GM21576 (cell line): ENCODE data around the gene SPPL2A.
"Not testable (repeated sequence)": the region's sequence is repeated elsewhere in the genome, so short reads cannot be mapped to it uniquely, and the experiment has no call there.

ENCODE experiments used
- ATAC-seq: cut with Tn5 transposase; IDR thresholded peaks from one replicate; pipeline ENCODE4 v1.9.1; 2021; ENCODE audit warnings: mild to moderate bottlenecking, moderate library complexity; ENCODE audit not compliant: unreplicated experiment

The SPPL2A gene, protein sequence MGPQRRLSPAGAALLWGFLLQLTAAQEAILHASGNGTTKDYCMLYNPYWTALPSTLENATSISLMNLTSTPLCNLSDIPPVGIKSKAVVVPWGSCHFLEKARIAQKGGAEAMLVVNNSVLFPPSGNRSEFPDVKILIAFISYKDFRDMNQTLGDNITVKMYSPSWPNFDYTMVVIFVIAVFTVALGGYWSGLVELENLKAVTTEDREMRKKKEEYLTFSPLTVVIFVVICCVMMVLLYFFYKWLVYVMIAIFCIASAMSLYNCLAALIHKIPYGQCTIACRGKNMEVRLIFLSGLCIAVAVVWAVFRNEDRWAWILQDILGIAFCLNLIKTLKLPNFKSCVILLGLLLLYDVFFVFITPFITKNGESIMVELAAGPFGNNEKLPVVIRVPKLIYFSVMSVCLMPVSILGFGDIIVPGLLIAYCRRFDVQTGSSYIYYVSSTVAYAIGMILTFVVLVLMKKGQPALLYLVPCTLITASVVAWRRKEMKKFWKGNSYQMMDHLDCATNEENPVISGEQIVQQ

DNA sequence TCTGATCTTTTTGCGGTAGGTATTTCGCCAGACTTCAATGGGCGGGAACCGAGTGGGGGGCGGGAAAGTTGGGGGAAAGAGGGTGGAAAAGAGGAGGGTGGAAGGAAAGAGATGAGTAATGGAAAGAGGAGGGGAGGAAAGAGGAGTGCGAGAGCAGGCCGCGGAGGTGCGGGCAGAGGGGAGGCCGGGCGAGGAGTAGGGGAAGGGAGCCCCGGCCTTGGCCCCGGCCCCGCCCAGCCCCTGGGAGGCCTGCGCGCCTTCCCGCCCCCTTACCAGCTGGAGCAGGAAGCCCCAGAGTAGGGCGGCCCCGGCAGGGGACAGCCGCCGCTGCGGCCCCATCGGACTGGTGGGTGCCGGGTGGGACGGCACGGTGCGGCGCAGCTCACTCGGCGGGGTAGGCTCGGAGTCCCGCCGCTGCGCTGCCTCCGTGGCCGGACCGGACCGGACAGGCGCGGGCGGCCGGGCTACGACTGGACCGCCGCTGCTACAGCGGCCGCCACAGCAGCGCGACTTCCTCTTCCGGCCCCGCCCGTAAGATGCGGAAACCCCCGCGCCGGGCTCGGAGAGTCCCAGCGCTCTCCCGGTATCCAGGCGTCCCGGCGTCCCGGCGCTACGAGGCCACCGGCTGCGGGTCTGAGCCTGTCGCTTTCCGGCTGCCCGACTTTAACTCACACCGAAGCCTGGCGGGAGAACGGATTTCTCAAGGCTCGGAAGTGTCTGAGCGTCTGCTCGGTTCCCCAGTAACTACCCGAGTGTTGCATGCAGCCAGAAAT lies at the start of gene SPPL2A:
TSS of gene SPPL2A (minus strand) at position 512 of the 773 bp plus-strand sequence. CDS start at position 339, 173 bp downstream.
- ATAC-seq, result peak; percentile 79

DNA sequence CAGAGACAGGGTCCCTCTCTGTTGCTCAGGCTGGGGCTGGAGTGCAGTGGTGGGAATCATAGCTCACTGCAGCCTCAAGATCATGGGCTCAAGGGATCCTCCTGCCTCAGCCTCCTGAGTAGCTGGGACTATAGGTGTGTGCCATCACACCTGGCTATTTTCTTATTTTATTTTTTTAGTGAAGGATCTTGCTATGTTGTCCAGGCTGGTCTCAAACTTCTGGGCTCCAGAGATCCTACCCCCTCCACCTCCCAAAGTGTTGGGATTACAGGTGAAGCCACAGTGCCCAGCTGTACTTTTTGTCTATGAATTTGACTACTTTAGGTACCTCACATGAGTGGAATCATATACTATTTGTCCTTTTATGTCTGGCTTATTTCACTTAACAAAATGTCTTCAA lies 49.1 kb upstream of the SPPL2A start:
- ATAC-seq, result no peak

DNA sequence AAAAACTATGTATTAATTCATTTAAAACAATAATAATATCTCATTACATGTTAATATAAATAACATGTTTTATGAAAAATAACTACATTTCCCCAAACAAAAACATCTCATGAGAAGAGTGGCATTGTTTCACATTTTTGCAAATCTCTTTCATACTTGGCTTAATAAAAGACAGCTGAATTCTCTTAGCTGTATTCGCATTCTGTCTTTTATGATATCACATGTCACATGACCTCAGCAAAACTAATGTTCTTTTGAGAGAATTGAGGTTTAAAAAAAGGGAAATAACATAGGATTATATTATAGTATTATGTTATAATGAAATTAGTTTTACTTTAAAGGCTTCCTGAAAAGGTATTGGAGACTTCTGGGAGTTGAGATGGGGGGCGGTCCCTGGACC lies 48.4 kb upstream of the SPPL2A start:
- no peak for ATAC-seq

DNA sequence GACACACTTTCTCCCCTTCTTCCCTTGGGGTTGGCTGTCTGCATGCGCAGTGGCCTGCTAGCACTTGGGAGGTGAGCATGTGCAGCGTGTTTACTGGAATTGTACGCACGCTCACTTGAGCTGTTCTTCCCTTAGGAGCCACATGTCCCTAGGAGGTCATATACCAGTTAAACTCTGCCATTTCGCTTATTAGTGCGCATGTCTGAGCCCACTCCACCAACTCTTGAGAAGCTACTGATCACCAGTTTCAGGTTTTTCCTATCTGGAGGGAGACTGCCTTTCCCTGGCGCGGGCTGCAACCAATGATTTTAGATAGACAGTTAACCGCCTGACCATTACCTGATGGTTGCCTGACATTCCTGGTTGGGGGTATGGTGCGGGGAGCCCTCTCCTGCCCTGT lies 47.6 kb upstream of the SPPL2A start:
- ATAC-seq, result no peak

DNA sequence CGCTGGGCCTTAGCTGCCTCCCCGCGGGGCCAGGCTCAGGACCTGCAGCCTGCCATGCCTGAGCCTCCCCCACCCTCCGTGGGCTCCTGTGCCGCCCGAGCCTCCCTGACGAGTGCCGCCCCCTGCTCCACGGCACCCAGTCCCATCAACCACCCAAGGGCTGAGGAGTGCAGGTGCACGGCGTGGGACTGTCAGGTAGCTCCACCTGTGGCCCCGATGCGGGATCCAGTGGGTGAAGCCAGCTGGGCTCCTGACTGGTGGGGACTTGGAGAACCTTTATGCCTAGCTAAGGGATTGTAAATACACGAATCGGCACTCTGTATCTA lies 46.6 kb upstream of the SPPL2A start:
- not testable (repeated sequence) for ATAC-seq

DNA sequence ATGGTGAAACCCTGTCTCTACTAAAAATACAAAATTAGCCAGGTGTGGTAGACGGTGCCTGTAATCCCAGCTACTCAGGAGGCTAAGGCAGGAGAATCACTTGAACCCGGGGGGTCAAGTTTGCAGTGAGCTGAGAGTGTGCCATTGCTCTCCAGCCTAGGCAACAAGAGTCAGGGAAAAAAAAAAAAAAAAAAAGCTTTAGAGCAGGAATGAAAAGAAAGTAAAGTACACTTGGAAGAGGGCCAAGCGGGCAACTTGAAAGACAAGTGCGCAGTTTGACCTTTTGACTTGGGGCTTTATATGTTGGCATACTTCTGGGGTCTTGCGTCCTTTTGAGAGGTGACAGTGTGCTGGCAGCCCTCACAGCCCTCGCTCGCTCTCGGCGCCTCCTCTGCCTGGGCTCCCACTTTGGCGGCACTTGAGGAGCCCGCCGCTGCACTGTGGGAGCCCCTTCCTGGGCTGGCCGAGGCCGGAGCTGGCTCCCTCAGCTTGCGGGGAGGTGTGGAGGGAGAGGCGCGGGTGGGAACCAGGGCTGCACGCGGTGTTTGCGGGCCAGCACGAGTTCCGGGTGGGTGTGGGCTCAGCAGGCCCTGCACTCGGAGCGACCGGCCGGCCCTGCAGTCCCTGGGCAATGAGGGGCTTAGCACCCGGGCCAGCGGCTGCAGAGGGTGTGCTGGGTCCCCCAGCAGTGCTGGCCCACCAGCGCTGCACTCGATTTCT lies 46.1 kb upstream of the SPPL2A start:
- ATAC-seq, result not testable (repeated sequence)

DNA sequence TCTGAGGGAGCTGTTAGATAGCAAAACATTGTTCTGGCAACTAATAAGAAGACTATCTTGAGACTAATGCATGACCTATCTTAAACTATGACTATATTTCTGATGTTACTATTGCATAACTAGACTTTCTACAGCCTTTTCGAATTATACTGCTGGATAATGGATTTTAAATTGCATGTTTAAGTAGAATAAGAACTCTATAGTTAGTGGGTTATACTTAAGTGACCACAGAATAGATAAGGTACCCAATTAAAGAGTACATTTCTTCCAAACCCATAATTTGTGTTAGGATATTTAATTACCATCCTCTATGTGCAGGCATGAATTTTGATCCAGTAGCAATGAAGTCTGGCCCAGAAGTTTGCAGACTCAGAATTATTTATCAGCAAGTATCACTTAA lies 44.6 kb upstream of the SPPL2A start:
- no peak for ATAC-seq

DNA sequence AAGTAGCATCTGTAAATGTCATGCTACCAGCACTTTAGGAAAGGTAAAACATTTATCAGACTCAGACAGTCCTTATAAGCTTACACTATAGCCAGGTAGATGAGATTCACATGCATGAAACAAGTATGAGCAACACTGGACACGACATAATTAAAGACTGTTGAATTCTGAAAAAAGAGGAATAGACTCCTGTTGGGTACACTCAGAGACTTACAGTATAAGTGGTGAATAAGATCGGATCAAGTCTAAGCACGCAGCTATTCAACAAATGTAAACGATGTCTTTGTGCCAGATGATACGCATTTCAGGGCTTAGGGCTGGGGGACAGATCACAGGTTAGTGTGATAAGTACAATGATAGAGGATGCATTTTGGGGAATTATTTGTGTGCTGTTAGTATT lies 43.2 kb upstream of the SPPL2A start:
- no peak for ATAC-seq

DNA sequence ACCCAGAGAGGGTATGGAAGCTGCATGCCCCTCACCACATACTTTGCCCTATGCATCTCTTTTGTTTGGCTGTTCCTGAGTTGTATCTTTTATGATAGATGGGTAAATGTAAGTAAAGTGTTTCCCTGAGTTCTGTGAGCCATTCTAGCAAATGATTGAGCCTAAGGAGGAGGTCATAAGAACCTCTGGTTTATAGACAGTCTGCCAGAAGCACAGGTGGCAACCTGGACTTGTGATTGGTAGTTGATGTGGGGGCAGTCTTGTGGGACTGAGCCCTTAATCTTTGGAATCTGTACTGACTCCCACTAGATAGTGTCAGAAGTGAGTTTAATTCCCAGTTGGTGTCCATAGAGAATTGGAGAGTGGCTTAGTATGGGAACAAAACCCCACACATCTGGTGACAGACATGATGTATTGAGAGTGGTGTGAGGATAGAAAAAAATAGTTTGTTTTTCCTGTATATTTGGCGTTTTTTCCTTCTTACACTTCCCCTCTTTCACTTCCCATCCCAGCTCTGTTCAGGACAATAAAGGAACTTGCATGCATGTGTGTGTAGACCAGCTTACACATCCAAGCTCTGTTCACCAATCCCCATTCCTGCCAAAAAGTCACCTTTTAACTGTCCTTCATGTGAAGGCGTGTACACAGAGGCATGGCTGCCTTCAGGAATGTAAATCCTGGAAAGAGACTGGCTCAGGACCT lies 38.1 kb upstream of the SPPL2A start:
- no peak for ATAC-seq

DNA sequence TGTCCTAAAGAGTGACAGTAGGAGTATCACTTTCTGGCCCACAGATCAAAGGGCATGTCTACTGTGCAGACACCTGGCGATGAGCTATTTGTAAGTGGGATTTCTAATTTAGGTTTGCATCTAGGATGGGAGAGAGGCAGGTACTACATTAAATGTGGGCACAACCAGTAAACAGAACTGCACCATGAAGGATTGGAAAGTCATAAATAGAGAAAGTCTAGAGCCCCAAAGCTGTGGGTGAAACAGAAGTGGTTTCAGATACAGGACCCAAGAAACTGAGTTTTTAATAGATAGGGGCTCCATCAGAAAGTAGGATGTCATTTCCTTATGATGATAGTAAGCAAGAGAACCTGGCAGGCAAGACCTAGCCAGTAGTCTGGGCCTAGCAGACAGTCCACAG lies 35.2 kb upstream of the SPPL2A start:
- no peak for ATAC-seq

DNA sequence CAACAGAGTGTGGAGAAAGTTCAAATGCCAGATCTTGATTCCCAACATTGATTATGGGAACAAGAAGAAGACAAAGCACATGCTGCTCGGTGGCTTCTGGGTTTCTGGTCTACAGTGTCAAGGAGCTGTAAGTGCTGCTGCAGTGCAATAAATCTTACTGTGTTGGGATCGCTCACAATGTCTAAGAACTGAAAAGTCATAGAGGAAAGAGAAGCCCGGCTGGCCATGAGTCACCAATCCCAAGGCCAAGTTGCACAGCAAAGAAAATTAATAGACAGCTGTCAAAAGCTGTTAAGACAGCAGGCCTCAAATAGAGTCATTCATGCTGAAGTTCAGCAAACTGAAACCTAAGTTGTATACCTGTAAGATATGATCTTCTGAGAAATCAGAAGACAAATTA lies 33.2 kb upstream of the SPPL2A start:
- no peak for ATAC-seq

DNA sequence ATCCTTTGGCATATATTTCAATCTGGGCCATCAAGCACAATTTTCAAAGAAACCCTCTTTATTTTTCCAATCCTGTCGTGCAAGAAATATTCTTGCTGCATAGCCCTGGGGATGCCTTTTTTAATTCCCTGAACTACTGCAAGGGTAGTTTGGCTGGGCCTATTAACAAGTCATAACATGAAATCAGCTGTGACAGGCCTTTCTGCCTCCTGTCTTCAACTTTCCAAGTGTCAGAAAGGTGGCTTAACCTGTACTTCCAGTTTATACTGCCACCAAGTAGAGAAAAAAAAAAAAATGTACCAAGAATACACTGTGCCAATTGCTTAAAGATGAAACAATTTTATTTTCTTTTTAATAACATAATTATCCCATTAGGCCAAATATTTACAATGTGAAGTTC lies 32.4 kb upstream of the SPPL2A start:
- no peak for ATAC-seq

DNA sequence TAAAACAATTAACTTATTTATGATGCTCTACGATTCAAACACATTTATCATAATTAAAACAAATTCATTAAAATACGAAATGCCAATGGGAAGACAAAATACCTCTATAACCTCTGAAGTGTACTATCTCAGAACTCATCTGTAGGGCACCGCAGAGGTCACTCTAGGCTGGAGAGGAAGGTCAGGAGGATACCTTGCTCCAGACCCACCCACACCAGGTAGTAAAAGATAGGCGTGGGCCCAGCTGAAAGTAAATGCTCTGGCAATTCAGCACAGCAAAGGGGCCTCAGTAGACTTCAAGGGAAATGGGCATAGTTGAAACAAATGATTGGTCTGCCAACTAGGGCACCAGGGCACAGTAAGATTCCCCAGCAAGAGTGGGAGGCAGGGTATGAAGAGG lies 26.0 kb upstream of the SPPL2A start:
- no peak for ATAC-seq

DNA sequence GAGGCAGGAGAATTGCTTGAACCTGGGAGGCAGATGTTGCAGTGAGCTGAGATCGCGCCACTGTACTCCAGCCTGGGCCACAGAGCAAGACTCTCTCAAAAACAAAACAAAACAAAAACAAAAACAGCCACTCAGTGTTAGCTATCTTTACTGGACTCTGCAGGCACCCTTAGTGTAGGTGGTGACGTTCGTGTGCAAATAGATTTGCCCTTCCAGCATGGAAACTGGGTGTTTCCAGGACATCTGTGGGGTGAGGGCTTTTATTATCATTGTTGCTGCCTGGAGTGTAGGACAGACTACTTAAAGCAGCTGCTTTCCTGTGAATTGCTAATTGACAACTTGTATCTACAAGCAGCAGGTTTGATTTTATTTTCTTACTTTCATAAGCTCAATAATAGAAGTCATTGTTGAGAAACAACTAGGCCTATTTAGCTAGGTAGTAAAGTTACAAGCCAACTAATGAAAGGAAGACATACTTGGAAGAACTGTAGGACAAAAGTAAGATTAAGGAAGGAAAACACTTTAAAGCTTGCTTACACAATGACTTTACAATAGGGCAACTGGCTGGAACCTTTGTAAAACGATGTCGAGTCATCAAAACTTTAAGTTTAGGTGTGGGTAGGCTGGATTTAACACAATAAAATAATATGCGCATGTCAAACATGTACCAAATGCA lies 25.4 kb upstream of the SPPL2A start:
- ATAC-seq, result no peak

DNA sequence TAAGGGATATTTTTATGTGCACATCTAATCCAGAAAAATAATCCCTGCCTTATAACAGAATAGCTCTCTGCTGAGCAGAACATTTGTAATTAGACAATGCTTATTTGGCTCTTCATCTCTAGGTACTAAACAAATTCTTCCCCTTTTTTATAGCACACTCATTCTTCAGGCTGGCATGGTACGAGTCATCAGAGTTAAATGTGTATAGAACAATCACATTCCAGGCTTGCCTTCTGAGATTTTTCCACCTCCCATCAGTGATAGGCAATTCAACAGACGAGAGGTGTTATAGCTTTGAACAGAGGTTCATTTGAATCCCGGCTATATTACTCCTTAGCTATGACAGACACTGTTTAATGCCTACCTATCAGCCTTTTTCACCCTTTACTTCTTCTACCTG lies 21.4 kb upstream of the SPPL2A start:
- ATAC-seq, result no peak

DNA sequence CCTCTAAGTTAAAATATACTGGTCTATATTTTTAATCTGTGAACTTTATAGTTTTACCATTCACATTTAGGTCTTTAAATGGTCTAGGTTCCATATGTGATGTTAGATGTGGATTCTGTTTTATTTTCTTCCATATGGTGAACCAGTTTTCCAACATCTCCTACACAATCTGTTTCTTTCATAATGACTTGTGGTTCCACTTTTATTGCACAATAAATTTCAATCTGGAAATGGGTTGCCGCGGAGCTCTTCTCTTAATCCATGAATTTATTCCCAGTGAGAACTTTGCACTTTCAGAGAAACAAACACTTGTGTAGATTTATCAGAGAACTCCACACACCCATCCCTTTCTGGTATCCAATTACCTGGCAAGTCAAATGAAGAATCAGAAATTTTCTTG lies 20.9 kb upstream of the SPPL2A start:
- ATAC-seq, result no peak

DNA sequence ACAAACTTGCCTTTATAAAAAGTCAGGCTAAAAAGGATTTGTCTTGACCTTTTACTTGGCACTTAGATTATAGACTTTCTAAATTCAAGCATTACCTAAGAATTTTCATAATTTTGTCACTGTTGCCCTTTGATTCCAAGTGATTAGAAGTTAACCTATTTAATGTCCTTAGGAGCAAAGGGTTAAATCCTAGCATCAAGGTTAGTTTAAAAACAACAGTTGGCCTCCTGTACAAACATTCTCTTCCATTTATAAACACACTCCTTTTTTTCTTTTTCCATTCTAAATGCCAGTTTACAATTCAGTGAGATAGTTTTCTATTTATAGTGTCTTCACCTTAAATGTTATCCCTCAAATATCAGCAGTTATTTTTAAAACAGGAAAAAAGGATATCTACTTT lies 18.4 kb upstream of the SPPL2A start:
- no peak for ATAC-seq

DNA sequence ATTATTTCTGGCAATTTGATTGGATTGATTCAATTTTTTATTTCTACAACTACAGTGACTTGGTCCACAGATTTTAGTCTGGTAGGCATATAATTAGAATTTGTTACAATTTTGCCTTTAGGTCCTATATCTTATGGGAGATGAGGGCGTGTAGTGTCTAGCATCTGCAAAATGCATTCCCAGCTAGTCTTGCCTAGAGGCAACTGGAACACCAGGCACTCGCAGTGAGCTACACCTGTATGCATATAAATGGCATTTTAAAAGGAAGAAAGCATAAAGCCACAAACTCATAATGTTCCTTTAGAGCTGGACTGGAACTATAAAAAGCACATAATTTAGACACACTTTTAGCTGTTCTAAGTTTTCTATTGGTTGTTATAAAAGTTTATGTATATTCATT lies 17.9 kb upstream of the SPPL2A start:
- ATAC-seq, result no peak

DNA sequence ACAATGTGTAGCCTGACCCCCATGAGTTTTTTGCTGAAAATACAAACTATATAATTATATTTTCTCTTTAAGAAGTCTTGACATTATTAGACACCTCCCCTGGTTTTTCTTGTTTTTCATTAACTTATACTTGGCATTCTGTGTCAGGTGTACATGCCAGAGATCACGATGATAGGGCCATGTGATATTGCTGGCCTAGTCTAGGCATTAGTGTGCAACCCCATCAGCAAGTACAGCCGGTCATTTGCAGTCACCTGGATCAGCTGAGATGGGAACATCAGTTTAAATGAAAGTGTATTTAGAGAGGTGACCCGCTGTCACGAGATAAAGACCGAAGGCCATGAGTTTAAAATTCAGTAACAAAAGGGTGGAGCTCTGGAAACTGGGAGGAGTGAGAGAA lies 12.6 kb upstream of the SPPL2A start:
- ATAC-seq, result no peak

DNA sequence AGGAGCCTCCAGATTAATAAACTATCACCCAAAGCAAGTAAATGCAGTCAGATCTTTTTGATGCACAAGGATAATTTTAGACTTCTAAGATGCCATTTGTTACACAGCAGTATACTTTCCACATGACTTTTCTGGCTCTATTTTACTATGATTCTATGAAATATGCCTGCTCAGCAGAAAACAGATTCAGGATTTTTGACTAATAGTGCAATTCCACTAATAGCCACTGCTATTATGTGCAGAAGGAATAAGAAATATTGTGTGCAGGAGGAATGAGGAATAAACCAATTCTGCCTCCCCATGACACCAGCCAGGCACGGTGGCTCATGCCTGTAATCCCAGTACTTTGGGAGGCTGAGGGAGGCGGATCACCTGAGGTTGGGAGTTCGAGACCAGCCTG lies 11.5 kb upstream of the SPPL2A start:
- no peak for ATAC-seq
